Skin of body (tissue), 2 donors: Measurements from ENCODE around the gene UBE2QL1. TPM values are rescaled to one million over a fixed set of nuclear protein-coding genes. Genes with fewer than 3 reads are reported as not detected.
"Not testable (repeated sequence)": the region's sequence is repeated elsewhere in the genome, so short reads cannot be mapped to it uniquely, and the experiment has no call there.

Experiments used
- DNase-seq: peaks from one replicate; lab custom pipeline; 2025; lab: John Stamatoyannopoulos, UW
- total RNA-seq: library from RNA; depleted of rRNA; stranded (reverse); fragments of >200 nt; gene quantifications from one replicate; pipeline ENCODE4 v1.2.3, GENCODE V29; 2014

Gene UBE2QL1
- total RNA-seq, 1 donor from 2014 or later, result 0.89 TPM

DNA sequence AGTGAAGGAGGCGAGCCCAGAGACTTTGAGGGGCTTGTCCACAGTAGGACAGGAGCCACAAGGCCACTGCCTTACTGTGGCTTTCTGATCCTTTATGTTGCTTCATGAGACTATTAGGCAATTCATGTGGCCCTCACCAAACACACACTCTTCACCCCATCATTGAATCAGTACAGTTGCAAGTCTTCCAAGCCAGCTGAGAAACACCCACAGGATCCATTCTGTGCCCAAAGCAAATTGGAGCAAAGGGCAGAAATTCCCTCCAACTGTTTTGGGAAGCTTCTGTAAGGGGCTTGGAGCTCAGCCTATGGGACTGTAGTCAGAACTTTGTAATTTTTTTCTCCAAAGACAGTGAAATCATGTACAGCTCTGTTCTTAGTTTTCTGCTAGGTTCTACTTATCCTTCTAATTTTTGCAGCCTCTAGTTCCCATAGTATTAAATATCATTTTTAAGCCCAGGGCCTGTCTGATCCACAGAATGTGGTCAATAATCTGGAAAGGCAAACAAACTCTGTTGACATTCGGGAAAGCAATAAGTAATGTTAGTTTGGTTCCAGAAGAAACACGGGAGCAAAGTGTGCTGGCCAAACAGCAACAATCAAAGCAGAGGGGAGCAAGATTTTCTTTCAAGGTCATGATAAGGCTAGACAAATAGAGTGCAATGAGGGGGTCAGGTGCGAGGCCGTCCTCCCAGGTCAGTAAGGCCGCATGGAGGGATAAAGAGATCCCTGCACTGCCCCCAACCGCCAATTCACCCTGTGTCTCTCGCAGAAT is 47.0 kb downstream of the UBE2QL1 start:
- no peak for DNase-seq

- no peak for DNase-seq
Measured at GRCh38 chr5:6496207-6496584, 47.5 kb downstream of the UBE2QL1 start.

DNA sequence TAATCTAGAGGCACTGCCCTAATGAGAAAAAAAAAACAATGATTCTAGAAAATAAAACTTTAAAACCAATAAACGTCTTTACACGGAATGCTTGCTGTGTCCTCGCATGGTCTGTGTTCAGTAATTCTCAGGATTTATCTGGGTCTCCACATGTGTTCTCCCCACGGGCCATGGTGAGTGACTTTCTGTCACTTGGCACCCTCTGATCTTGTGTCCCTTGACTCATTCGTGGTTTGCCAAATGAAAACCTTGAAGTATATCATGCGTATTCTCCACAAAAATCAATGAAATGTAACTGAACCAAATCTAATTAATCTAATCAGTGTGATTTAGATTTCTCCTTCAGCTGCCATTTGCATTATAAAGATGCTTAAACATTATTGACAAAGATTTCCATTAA is 48.0 kb downstream of the UBE2QL1 start:
- DNase-seq, result no peak

DNA sequence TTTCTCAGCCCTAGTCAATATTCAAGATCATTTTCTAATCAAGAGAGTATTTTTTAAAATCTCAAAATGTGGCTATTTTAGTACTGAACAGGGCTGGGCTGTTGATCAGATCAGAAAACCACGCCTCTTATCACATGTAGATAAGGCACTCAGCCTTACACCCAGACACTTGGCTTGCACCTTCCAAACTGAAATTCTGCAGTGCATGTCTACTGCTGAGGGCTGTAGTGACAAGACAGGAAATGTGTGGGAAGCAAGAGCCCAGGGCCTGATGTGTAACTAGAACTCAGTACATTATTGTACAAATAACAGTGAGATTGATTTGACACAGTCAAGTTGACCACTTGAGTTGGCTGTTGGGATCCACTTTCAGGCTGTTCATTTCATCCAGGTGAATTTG is 48.6 kb downstream of the UBE2QL1 start:
- no peak for DNase-seq

DNA sequence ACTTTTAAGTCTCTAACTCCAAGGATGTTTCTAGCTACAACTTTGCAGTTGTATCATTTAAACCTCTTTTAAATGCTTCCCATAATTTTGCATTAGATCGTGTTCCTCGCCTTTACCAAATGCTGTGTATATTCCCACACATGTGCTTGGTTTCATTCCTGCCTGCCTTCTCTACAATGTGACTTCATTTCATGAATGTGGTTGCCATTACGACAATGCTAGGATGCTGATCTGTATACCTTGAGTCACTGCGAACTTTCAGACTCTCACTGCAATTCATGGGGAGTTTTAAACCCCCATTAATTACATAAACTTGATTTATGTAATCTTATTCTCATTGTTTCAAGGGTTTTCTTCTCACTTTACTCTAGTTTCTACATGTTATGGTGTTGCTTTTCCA is 50.3 kb downstream of the UBE2QL1 start:
- no peak for DNase-seq

- no peak for DNase-seq
Measured at GRCh38 chr5:6501701-6502100, 53.0 kb downstream of the UBE2QL1 start.

GRCh38 chr5:6502421-6502820 is 53.8 kb downstream of the UBE2QL1 start:
- no peak for DNase-seq

- DNase-seq, result no peak
Measured at GRCh38 chr5:6503342-6503741, 54.7 kb downstream of the UBE2QL1 start.

GRCh38 chr5:6504677-6505415 is 56.2 kb downstream of the UBE2QL1 start:
- DNase-seq, result no peak

DNA sequence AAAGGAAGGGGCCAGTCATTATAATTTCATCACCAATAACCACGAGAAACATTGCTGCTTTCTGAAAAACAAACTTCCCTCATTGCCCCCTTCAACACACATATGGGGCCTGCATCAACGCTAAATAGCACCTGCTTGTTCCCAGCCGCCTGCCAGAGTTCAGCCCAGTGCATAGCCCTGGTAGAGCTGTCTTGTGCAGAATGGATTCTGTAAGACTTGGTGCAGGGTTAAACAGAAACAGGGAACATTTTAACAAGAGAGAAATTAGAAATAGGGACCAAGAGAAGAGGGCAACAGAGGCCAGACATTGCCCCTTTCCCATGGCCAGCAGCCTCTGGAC is 56.7 kb downstream of the UBE2QL1 start:
- DNase-seq, result no peak

DNA sequence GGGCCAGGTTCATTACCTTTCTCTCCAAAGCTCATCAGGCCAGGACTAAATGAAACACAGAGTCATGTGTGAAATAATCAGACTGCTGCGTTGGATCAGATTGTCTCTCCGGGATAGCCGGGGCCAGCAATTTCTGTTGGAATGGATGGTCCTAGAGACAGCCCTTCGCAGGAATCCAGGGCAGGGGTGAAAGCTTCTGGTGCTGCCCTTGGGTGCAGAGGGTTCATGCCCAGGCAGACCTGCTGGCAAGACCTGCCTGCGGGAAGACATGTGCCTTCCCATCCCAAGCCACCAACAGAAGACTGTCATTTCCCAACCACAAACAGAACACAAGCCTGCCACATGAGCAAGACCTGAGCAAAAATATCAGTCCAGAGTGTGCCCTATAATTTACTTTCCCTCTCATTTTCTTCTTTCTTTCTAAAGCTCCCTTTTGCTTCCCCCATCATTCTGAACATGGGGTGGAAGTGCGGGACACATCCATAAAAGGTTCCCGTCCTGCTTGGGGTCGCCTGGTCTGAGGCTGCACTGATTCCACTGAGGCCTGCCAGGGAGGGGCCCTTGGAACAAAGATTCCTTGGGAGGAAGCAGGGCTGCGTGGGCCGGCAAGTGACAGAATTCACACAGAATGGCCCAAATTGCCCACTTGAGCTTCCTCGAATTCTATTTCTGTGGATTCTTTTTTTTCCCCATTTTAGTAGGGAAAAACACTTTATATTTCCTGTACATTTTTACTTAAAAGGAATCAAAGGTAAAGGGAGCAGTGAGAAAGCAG is 57.3 kb downstream of the UBE2QL1 start:
- no peak for DNase-seq

- DNase-seq, result no peak
Measured at GRCh38 chr5:6506611-6507010, 58.0 kb downstream of the UBE2QL1 start.

GRCh38 chr5:6508931-6509330 is 60.3 kb downstream of the UBE2QL1 start:
- DNase-seq, result no peak

GRCh38 chr5:6510132-6510531 is 61.5 kb downstream of the UBE2QL1 start:
- no peak for DNase-seq

DNA sequence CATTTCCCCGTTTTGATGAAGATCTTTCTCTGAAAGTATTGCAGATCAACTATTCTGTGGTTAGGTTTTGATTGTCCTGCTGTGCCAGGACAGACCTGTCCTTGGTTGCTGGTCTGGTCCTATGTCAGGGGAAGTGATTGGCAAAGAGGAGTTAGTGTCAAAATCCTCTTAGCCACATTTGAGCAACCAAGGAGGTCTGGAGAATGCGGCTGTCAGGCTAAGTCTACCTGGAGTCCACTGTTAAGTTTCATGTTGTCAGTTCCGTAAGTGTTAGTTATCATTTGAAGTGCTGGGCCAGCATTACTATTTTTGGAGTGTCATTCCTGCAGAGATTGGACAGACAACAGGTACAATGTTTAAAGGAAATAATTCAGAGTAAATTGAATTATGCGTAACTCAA is 62.3 kb downstream of the UBE2QL1 start:
- no peak for DNase-seq

DNA sequence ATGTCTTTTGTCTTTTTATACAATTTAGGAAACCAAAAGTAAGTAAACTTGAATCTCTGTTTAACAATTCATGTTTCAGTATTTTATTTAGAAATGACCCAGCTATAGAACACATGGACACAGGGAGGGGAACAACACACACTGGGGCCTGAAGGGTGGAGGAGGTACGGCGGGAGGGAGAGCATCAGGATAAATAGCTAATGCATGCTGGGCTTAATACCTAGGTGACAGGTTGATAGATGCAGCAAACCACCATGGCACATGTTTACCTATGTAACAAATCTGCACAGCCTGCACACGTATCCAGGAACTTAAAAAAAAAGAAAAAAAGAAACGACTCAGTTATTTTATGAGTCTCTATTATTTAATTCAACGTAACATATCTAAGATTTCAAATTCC is 67.2 kb downstream of the UBE2QL1 start:
- not testable (repeated sequence) for DNase-seq

DNA sequence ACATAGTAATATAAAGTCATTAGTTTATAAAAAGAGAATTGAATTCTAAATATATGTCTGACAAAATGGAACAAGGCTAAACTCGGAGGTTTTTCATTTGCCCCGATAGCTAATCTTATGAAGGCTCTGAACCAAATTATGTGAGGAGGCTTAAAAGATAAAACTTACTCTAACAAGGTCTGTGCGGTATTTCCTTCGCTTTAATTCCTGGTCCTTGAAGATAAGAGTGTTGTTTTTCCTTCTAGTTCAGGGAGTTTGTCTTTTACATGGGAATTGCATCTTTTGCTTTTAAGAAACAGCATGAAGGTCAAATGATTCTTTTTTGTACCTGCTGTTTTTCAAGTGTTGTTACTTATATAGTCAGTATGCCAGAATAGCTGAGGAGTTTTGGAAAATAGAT is 68.2 kb downstream of the UBE2QL1 start:
- no peak for DNase-seq

GRCh38 chr5:6517510-6517909 is 68.9 kb downstream of the UBE2QL1 start:
- no peak for DNase-seq

DNA sequence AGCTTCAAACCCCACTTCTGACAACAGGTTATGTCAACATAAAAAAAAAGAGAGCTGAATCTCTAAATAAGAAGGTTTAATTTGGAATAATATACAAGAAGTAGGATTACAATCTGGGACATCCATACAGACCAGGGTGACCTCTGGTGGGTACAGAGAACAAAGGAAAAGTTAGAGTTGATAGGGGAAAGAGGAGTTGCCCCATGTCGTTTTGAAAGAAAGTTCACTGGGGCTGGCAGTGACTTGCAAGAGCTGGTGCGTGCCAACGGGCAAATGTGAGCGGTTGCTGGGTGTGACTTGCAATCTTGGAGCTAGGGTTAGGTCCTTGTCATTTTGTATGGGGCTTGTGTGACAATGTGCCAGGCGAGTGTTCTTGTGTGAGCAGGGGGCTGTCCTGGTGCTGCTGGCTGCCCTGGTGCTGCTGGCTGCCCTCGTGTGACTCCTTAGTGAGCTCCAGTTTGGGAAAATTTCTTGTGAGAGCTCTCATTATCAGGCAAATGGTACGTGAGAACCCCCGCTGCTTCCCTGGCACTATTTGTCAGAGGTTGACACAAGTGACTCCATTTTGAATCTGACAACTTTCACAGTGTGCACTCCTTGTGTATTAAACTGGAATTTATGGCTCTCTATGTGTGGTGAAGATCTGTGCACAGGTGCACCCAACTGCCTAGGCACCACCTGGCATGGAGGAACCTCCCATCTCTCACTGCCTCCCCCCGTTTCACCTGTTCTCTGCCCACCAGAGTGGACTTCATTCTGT is 69.8 kb downstream of the UBE2QL1 start:
- no peak for DNase-seq

DNA sequence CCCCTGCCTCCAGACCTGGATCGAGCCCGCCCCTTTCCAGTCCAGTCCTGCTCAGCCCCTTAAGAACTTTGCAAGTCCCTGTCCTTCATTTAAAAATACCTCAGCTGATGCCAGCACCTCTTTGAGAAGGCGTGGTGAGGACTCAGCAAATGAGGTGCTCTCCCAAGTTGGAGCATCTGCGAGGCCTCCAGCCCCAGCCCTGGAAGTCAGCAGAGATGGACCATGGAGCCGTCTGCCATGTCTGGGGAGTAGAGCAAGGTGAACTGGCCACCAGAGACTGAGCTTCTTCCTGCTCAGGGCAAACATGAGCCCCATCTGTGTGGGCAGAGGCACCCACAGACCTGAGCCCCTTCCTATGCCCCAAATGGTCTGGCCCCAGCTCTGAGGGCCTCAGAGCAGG is 71.5 kb downstream of the UBE2QL1 start:
- no peak for DNase-seq

DNA sequence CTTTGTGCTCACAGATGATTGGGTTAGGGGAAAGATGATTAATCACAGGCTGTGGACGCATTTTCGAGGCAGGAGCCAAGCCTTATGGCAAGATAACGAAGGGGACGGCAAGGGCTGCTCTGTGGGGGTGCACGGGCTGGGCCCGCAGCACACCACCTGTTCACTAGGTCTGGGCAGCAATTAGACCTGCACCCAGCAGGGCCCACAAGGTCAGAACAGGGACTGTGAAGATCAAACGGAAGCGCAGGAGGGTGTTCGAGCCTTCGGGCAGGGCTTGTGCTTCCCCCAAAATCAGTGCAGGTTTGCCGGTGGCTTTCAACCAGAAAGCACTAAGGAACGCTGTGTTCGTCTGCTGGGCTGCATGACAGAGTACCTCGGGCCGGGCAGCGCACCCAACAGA is 73.7 kb downstream of the UBE2QL1 start:
- no peak for DNase-seq

- DNase-seq, result no peak
Measured at GRCh38 chr5:6522923-6523322, 74.3 kb downstream of the UBE2QL1 start.
